Measurements from ENCODE around the gene SEPTIN7.

Gene SEPTIN7

DNA sequence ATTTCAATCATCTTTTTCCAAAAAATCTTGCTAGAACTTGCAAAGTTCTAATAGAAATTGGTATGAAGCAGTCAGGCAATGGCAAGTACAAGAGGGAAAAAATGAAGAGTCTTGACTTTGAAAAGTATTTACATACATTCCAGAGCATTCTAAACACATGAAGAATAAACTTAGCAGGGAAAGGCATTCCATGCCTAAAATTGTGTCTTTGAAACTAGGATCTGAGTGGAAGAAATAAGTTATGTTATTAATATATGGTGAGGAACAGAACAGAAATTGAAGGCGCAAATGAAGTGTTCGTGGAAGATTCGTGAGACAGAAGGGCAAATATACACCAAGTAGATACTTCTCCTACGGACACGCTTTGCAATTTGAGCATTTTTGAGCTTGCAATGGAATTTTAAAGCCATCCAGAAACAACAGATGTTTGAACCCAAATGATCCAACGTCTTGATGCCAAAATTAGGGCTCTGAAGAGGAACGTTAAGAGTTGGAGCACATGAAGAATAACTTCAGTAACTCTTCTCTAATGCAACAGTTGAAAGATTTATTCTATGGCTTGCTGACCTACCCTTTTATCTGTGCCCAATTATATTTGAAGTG is 40.6 kb upstream of the SEPTIN7 start:
- no peak overlapping the region for H3K27ac ChIP-seq
- TF ChIP-seq CTCF (conservative IDR thresholded peaks at IDR 0.05) (no peak), ZFX (IDR thresholded peaks at IDR 0.05) (no peak)

DNA sequence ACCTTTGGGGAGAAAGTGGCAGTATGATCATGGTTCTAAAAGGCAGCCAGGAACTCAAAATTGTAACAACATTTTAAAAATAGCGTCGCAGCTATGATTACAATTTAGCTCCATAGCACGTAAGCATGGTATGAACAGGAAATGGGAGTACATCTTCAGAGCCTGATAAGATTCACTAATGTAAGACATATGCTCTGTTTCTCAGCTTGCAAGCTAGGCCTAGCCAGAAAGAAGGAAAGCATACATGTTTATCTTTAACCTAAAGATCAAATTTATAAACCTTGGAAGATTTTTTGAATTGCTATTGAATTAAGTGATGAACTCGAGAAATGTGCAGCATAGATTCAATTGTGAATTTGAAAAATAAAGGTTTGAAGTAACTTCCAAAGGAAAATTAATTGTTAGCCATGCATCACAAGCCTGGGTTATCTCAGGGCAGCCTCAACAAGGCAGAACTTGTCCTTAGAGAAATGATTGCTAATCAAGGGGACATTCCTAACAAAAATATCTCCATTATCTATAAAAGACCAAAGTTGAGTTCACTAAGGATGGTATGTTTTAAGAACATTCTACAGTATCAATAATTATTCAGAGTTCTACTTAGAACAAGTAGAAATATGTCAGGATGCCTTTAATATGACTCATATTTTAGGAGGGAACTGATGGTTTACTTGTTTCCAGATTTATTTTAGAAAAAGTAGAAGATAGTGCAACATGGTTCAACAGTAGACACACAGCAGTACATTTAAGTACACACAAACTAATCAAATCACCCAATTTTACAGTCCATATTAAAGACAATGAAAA is 38.8 kb upstream of the SEPTIN7 start:
- no peak overlapping the region for H3K27ac ChIP-seq
- TF ChIP-seq ZFX (IDR thresholded peaks at IDR 0.05) (no peak), CTCF (conservative IDR thresholded peaks at IDR 0.05) (no peak)

DNA sequence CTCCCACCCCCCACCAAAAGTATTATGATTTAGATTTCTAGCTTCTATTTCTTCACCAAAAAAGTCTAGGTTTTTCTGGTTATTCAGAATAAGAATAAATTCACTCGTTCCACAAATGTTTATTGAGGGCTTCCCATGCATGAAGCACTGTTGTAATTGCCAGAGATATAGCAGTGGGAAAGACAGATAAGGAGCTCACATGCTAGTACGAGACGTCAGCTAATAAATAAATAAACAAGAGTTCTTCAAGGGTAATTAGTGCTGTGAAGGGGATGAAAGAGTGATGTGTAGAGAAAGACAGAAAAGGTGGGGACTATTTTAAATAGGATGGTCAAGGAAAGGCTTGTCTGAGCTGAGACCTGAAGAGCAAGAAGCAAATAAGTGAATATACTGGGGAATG is 38.1 kb upstream of the SEPTIN7 start:
- no peak overlapping the region for H3K27ac ChIP-seq
- TF ChIP-seq CTCF (conservative IDR thresholded peaks at IDR 0.05) (no peak), ZFX (IDR thresholded peaks at IDR 0.05) (no peak)

- TF ChIP-seq CTCF (conservative IDR thresholded peaks at IDR 0.05) (no peak), ZFX (IDR thresholded peaks at IDR 0.05) (no peak)
- no peak overlapping the region for H3K27ac ChIP-seq
Measured at GRCh38 chr7:35768346-35768745, 32.5 kb upstream of the SEPTIN7 start.

DNA sequence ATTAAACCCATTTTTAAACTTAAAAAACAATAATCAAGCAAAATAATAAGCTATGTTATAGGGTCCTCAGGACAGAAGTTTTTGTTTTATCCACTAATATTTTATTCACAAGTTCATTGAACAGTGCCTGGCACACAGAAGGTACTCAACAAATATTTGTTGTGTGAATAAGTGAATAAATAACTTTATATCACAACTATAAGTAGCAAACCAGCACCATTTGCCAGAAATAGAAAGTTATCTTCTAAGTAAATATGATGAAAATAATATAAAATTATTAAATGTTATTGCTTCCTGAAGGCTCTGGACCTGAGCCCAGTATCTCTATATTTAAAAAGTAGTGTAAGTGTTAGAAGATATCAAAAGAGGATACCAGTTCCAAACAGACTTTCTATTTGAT is 29.1 kb upstream of the SEPTIN7 start:
- no peak for TF ChIP-seq ZFX (IDR thresholded peaks at IDR 0.05)
- no peak for TF ChIP-seq CTCF (conservative IDR thresholded peaks at IDR 0.05)
- no peak overlapping the region for H3K27ac ChIP-seq

- TF ChIP-seq CTCF (conservative IDR thresholded peaks at IDR 0.05) (no peak), ZFX (IDR thresholded peaks at IDR 0.05) (no peak)
- no peak overlapping the region for H3K27ac ChIP-seq
Measured at GRCh38 chr7:35773994-35774393, 26.9 kb upstream of the SEPTIN7 start.

DNA sequence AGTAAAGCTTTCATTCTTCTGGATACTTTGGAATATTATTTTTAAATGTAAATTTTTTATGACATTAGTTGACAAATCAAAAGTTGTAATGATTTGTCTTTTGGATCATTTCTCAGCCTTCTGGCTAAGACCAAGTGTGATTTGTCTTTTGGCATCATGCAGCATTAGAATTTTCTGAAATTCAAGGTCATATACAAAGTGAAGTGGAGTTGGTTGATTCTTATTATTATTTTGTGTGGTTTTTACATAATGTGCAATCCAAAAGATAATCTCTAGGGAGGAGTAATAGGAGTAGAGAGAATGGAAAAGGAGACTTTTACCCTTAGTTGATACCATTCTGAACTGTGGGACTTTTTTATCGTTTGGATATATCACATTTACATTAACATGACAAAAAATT is 24.2 kb upstream of the SEPTIN7 start:
- no peak for TF ChIP-seq ZFX (IDR thresholded peaks at IDR 0.05)
- TF ChIP-seq CTCF (conservative IDR thresholded peaks at IDR 0.05) = no peak
- H3K27ac ChIP-seq = no peak overlapping the region
